ENCODE measurements around the gene ANKRD40. TPM values are rescaled to one million over a fixed set of nuclear protein-coding genes. Genes with fewer than 3 reads are reported as not detected.
A peak's percentile ranks its signal among the peaks of the same experiment; 100 is the strongest.

ANKRD40 gene
- total RNA-seq, 6 experiments from 2014 or later = 13.9 to 17.4 (median 15.1) TPM

GRCh38 chr17:50691550-50692447, 15.9 kb downstream of the ANKRD40 start:
- peaks cover 2 to 76% (median 43%) of the 10 kb centered on the region in 4 donors for H3K4me1 ChIP-seq
- no peak overlapping the region for H3K4me3 ChIP-seq
- WGBS (ENCODE audit: insufficient coverage, low coverage, low lambda C conversion rate, missing lambda C conversion rate) = 34% methylated on average over 5 of the region's 6 CpGs
- H3K36me3 ChIP-seq = peaks cover 0 to 22% (median 7%) of the 10 kb centered on the region in 4 donors
- DNase-seq (peak in 2 of 3 donors; percentile 46 to 81), ATAC-seq (peak; percentile 30 to 59 (median 52))
- no peaks in the 10 kb centered on the region for H3K9me3 ChIP-seq
- intact Hi-C loops (cut with DNase I) = loop anchor here in 1 of 2 donors (5.0 kb wide), 1 partner anchor 139 kb away; no protein-coding TSS in a partner anchor
- peak overlapping the region; percentile 4 to 51 (median 35) for H3K27ac ChIP-seq
- TF ChIP-seq POLR2A (IDR thresholded peaks at IDR 0.05) (peak; percentile 24), CTCF (IDR thresholded peaks at IDR 0.05) (no peak)
- no peaks in the 10 kb centered on the region for H3K27me3 ChIP-seq

- Histone ChIP-seq H3K9me3 (no peaks in the 10 kb centered on the region), H3K36me3 (peaks cover 0 to 14% (median 4%) of the 10 kb centered on the region in 4 donors), H3K27ac (peak overlapping the region; percentile 4 to 43 (median 35)), H3K4me3 (no peak overlapping the region), H3K27me3 (no peaks in the 10 kb centered on the region), H3K4me1 (peaks cover 2 to 83% (median 47%) of the 10 kb centered on the region in 4 donors)
- DNase-seq = no peak
- ATAC-seq = peak in 1 of 4 donors; percentile 1
- TF ChIP-seq CTCF (IDR thresholded peaks at IDR 0.05) (no peak), POLR2A (IDR thresholded peaks at IDR 0.05) (no peak)
- intact Hi-C loops (cut with DNase I) = loop anchor here in 1 of 2 donors (5.0 kb wide), 1 partner anchor 139 kb away; no protein-coding TSS in a partner anchor
- WGBS (ENCODE audit: insufficient coverage, low coverage, low lambda C conversion rate, missing lambda C conversion rate) = 27% methylated on average over 8 of the region's 9 CpGs
These were observed 16.7 kb downstream of the ANKRD40 start for GRCh38 chr17:50690887-50691549.

- Histone ChIP-seq H3K4me3 (no peak overlapping the region), H3K9me3 (no peaks in the 10 kb centered on the region), H3K4me1 (peaks cover 2 to 91% (median 51%) of the 10 kb centered on the region in 4 donors), H3K27me3 (no peaks in the 10 kb centered on the region), H3K27ac (peak overlapping the region in 1 of 3 donors; percentile 43), H3K36me3 (peaks cover 0 to 6% (median 0%) of the 10 kb centered on the region in 4 donors)
- intact Hi-C loops (cut with DNase I) = loop anchor here in 1 of 2 donors (5.0 kb wide), 1 partner anchor 138 kb away; no protein-coding TSS in a partner anchor
- no peak for ATAC-seq
- TF ChIP-seq CTCF (IDR thresholded peaks at IDR 0.05) (no peak), POLR2A (IDR thresholded peaks at IDR 0.05) (no peak)
- no peak for DNase-seq
- 82% methylated on average over 8 of the region's 19 CpGs for WGBS (ENCODE audit: insufficient coverage, low coverage, low lambda C conversion rate, missing lambda C conversion rate)
These were observed 17.5 kb downstream of the ANKRD40 start for GRCh38 chr17:50689956-50690886.

- Histone ChIP-seq H3K36me3 (peaks cover 0 to 4% (median 0%) of the 10 kb centered on the region in 4 donors), H3K27me3 (no peaks in the 10 kb centered on the region), H3K4me1 (peaks cover 5 to 93% (median 53%) of the 10 kb centered on the region in 4 donors), H3K27ac (peak overlapping the region in 1 of 3 donors; percentile 24), H3K4me3 (no peak overlapping the region), H3K9me3 (no peaks in the 10 kb centered on the region)
- 61% methylated on average over 3 of the region's 4 CpGs for WGBS (ENCODE audit: insufficient coverage, low coverage, low lambda C conversion rate, missing lambda C conversion rate)
- no peak for DNase-seq
- intact Hi-C loops (cut with DNase I) = no loop called here
- no peak for ATAC-seq
- TF ChIP-seq POLR2A (IDR thresholded peaks at IDR 0.05) = no peak
- no peak for TF ChIP-seq CTCF (IDR thresholded peaks at IDR 0.05)
These were observed 18.5 kb downstream of the ANKRD40 start for GRCh38 chr17:50689251-50689650.
